ELF-1 (cell line): ENCODE results near the gene ZBTB5.
"Not testable (repeated sequence)": the region's sequence is repeated elsewhere in the genome, so short reads cannot be mapped to it uniquely, and the experiment has no call there.

Experiments
- DNase-seq: peaks from one replicate; pipeline ENCODE4 v3.0.0-alpha.2; 2016; ENCODE audit warnings: low read depth, low spot score

The ZBTB5 gene

GRCh38 chr9:37406603-37407401 is 58.4 kb downstream of the ZBTB5 start:
- no peak for DNase-seq

DNA sequence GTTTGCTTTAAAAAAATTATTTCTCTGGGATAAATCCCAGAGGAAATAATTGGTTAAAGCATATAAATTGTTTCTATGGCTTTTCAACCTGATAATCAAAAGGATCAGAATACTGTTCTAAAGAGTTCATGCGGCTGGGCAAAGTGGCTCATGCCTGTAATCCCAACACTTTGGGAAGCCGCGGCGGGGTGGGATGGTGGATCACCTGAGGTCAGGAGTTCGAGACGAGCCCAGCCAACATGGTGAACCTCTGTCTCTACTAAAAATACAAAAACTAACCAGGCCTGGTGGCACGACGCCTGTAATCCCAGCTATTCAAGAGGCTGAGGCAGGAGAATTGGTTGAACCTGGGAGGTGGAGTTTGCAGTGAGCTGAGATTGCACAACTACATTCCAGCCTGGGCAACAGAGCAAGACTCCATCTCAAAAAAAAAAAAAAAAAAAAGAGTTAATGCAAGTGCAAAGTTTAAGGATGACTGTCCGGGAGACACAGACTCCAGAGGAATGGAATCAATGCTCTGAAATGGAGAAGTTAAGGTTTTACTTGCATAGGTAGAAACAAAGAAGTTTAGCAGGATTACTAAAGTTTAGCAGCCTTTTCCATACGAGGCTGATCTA is 59.4 kb downstream of the ZBTB5 start:
- no peak for DNase-seq

- no peak for DNase-seq
Observed at GRCh38 chr9:37405350-37405749, 59.9 kb downstream of the ZBTB5 start.

DNA sequence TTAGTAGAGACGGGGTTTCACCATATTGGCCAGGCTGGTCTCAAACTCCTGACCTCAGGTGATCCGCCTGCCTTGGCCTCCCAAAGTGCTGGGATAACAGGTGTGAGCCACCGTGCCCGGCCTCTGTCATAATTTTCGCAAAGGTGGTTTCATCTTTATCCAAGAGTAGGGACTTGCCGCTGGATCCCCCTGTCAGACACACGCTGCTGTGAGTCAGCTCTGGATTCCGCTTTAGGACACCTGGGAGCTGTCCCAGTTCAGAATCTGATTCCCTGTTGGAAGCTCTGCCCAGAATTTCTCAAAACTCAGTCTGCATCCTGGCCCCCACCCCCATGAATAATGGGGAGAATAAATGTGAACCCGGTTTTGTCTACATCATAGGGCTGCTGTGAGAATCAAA is 60.7 kb downstream of the ZBTB5 start:
- no peak for DNase-seq

DNA sequence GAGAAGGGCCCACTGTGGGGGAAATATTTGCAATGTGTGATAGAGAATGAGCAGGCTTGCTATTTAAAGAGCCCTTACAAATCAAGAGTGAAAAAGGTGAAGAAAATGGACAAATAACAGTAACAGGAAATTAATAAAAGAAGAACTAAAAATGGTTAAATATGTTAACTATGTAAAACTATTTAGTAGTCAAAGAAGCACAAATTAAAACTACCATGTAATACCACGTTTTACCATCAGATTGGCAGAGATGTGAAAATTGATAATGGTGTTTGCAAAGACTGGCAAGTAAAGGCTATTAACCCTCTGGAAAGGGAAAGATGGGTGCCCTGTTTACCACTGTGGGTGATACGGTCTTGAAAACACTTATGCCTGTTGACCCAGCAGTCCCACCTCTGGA is 65.9 kb downstream of the ZBTB5 start:
- DNase-seq = no peak

GRCh38 chr9:37398464-37399025 is 66.7 kb downstream of the ZBTB5 start:
- no peak for DNase-seq

- not testable (repeated sequence) for DNase-seq
Observed at GRCh38 chr9:37397948-37398347, 67.3 kb downstream of the ZBTB5 start.

GRCh38 chr9:37395663-37396062 is 69.6 kb downstream of the ZBTB5 start:
- no peak for DNase-seq

DNA sequence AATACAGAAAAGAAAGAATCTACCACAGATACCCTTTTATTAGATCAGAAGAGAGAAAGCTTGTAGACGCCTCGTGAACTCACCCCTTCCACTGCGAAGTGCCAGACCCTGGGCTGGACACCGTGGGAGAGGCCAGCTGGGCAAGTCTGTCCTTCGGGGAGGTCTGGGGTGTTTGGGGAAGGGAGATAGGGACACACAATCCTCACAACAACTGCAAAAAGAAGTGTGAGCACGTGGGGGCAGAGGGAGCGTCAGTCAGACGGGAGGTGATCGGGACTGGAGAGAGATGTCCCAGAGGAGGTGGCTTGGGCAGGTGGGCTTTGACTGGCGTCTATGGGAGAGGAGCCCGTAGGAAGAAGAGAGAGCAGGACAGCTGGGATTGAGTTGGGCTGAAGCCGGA is 70.0 kb downstream of the ZBTB5 start:
- DNase-seq = no peak

DNA sequence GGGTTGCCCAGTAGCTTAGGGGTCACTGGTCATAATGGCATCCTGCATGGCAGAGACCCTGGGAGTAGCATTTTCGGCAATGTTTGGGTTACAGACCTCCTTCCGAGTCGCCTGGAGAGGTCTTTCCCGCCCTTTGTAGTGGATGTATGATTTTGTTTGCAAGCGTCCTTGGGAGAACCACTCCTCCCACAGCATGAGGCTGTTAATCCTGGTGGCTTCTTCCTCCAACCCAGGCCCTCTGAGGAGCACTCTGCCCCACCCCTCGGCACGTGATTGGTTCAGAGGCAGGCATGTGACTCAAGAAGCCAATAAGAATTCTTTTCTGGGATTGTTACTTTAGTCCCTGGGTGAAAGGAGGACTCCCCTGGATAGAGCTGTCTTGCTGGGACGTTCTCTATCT is 73.0 kb downstream of the ZBTB5 start:
- peak; percentile 69 for DNase-seq

DNA sequence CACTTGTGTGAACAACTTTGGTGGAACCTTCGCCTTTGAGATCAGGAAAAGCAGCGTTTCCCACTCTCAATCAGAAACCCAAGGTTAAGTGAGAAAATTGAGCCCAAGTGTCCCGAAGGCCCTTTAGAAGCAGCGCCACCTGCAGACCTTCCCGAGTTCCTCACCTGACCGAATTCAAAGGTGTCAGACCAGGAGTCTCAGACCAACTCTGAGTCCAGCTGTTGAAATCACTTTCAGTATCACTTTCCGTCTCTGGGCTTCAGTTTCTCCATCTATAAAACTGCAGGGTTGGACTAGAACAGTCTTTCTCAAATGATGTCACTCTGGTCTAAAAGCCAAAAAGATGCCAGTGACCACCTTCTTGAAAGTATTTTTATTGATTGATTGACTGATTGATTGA is 74.5 kb downstream of the ZBTB5 start:
- DNase-seq = peak; percentile 58
